ENCODE measurements around the gene FAAP100.

The FAAP100 gene

DNA sequence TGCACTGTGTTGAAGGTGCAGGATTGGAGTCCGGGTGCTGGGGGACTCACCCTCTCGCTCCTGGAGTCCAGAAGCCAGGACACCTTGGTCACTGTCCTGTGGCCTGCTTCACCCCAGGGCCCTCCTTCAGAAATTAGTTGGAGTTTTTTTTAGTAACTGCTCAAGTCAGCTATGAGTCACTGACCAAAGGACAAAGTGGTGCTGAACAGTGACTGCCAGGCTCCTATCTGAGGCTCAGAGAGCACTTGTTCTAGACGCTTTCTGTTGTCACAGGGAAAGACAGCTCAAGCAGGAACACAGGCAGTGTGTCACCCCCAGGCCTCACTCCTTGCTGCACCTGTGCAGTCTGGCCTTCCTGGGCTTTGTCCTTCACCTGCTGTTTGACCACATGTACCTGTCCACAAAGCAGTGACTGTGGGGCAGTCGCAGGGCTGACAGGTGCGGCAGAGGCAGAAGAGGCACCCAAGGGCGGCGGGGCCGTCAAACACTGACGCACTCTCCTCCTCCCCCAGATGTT is 4.1 kb upstream of the FAAP100 start:
- no peak for DNase-seq (ENCODE audit: low read depth)
- H3K4me3 ChIP-seq (ENCODE audit: low read depth, low read length) = no peak overlapping the region
- TF ChIP-seq, protein P1, sequence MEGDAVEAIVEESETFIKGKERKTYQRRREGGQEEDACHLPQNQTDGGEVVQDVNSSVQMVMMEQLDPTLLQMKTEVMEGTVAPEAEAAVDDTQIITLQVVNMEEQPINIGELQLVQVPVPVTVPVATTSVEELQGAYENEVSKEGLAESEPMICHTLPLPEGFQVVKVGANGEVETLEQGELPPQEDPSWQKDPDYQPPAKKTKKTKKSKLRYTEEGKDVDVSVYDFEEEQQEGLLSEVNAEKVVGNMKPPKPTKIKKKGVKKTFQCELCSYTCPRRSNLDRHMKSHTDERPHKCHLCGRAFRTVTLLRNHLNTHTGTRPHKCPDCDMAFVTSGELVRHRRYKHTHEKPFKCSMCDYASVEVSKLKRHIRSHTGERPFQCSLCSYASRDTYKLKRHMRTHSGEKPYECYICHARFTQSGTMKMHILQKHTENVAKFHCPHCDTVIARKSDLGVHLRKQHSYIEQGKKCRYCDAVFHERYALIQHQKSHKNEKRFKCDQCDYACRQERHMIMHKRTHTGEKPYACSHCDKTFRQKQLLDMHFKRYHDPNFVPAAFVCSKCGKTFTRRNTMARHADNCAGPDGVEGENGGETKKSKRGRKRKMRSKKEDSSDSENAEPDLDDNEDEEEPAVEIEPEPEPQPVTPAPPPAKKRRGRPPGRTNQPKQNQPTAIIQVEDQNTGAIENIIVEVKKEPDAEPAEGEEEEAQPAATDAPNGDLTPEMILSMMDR (IDR thresholded peaks at IDR 0.05; ENCODE audit: control insufficient read depth, extremely low read depth, insufficient read depth) = no peak

DNA sequence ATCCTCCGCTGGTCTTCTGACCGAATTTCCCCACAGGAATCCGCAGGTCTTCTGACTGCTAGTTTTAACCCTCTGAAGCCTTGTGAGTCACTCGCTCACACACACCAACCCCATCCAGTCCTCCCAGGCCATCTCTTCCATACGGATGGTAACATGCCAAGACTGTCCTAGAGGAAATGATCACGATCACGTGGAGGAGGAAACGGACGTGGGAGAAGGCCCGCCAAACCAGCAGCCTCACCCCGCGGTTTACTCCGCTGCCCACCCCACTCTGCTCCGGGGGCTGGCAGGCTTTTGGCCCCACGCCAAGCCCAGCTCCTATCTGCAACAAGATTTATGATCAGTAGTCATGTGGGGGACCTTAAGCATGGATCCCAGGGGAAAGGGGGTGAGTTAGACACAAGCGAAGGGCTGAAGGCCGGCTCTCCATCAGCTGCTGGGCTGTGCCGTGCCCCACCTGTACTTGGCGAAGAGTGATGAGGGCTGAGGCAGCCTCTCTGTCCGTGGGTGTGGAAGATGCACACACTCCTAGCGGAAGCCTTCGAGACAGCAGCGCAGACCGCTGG is 1.5 kb upstream of the FAAP100 start:
- DNase-seq (ENCODE audit: low read depth) = no peak
- H3K4me3 ChIP-seq (ENCODE audit: low read depth, low read length) = peak overlapping the region; percentile 96
- TF ChIP-seq, protein P1 (IDR thresholded peaks at IDR 0.05; ENCODE audit: control insufficient read depth, extremely low read depth, insufficient read depth) = no peak

DNA sequence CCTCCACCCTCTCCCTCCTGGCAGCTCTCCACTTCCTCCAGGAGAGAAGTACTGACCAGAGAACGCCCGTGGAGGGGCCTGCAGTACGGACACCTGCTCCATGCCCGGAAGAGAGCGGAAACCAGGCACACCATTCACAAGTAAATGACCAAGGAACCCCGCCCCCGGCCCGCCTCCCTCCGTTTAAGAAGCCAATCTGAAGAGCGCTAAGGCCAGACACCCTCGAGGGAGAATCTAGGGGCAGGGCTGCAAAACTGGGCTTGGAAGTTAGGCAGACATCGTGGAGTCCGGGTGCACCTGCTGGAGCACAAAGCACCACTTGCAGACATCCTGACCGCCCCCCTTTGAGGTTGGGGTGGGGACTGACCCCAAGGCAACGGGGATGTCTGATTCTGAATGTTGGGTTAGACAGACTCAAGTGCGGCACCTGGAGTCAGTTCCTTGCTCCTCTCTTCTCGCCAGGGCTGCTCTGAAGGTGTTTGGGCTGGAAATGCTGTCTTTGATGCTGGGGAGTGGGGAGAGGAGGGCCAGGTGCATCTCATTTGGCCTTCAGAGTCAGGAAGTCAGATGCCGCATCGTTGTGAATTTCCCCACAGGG is 964 bp upstream of the FAAP100 start:
- TF ChIP-seq, protein P1 (IDR thresholded peaks at IDR 0.05; ENCODE audit: control insufficient read depth, extremely low read depth, insufficient read depth) = peak; percentile 15; the same call in 1 of the 2 replicates
- DNase-seq (ENCODE audit: low read depth) = peak; percentile 66
- H3K4me3 ChIP-seq (ENCODE audit: low read depth, low read length) = peak overlapping the region; percentile 96

DNA sequence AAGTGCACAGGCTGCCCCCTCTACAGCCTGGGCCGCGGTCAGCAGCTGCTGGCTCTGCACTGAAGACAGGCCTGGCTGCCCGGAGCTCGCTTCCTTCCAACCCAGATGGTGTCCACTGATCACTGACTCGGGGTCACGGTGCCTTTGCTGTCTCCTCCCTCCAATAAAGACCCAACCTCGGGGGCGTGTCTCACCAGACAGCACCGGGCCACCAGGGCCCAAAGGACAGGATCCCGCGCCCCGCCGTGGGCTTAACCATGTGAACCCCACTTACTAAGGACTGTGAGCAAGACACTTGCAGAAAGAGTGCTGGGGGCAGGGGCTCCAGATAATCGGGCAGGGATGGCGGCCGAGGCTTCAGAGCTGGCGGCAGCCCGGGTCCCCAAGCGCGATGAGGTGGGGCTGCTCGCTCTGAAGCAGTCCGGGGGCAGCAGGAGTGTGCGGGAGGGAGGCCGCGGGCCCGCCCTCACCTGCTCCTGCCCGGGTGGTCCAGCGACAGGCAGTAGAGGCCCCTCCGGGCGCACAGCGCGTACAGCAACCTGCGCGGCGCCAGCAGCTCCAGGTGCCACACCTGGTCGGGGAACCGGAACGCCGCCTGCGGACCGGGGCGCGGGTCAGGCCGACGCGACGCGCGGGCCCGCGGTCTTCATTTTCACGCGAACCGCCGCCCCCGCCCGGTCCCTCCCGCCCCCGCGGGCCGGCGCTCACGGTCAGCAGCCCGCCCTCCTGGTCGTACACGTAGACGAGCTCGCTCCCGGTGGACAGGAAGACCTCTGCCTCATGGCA is 502 bp downstream of the FAAP100 start:
- no peak for DNase-seq (ENCODE audit: low read depth)

DNA sequence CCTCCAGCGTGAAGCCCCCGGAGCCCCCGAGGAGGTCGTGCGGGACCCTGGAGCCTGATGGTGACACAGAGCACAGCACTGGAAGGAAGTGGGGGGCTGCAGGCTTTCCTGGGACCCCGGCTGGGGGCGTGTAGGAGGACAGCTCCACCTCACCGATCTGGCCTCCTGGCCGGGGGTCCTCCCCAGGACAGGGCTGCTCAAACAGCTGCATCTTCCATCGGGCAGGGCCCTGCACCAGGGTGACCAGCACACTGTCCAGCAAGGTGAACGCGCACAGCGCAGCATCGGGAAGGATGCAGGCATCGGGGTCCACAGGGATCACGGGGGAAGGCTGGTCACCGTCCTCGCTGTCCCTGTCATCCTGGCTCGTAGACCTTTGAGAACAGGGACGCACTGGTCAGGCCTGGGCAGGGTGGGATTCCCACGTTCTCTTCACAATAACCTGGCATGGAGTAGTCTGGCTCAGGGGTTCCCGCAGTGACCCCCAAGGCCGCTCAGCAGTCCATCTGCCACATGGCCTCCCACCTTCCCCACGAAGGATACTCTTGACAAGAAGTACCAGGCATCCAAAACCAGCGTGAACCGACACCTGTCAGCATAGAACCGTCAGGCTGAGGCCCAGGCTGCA is 1.2 kb downstream of the FAAP100 start:
- peak overlapping the region; percentile 96 for H3K4me3 ChIP-seq (ENCODE audit: low read depth, low read length)
- TF ChIP-seq, protein P1 (IDR thresholded peaks at IDR 0.05; ENCODE audit: control insufficient read depth, extremely low read depth, insufficient read depth) = no peak
- no peak for DNase-seq (ENCODE audit: low read depth)

More for the DNA sequence above, 502 bp downstream of the FAAP100 start:
- TF ChIP-seq, protein P1 (IDR thresholded peaks at IDR 0.05; ENCODE audit: control insufficient read depth, extremely low read depth, insufficient read depth) = no peak
- H3K4me3 ChIP-seq (ENCODE audit: low read depth, low read length) = peak overlapping the region; percentile 96

DNA sequence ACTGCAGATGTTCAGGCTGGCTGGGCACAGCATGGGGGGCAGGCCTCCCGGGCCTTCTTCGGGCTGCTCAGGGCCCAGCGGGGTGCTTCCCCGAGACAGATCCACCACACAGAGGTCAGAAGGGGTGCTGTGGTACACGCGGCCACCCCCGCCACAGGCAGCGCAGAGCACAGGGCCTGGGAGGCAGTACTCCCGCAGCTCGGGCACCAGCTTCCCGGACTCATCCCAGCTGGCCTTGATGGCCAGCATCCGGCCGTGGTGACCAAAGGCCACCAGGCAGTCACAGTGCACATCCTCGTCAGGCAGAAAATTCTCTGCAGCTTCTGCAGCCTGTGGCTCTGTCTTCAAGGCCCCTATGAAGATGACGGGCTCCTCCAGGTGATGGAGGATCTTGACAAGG is 1.9 kb downstream of the FAAP100 start:
- no peak for DNase-seq (ENCODE audit: low read depth)
- H3K4me3 ChIP-seq (ENCODE audit: low read depth, low read length) = no peak overlapping the region
- TF ChIP-seq, protein P1 (IDR thresholded peaks at IDR 0.05; ENCODE audit: control insufficient read depth, extremely low read depth, insufficient read depth) = no peak

Data from LNCaP clone FGC (cell line).